Measurements from ENCODE around the gene EXTL2.
"Not testable (repeated sequence)": the region's sequence is repeated elsewhere in the genome, so short reads cannot be mapped to it uniquely, and the experiment has no call there.

The EXTL2 gene

GRCh38 chr1:100894603-100895539 lies at the start of gene EXTL2:
Gene EXTL2, minus strand, starts transcription at chr1:100894842. Its CDS starts 6,085 bp downstream, at chr1:100888757.
- H3K4me3 ChIP-seq (ENCODE audit: low read depth, low read length), result peak within 1 kb of the TSS; percentile 97
- peak; percentile 91 for DNase-seq (ENCODE audit: low read depth)
- no peak for TF ChIP-seq CTCF (IDR thresholded peaks at IDR 0.05; ENCODE audit: control insufficient read depth, extremely low read depth, insufficient read depth)

GRCh38 chr1:100943533-100943932 lies 48.9 kb upstream of the EXTL2 start:
- no peak for DNase-seq (ENCODE audit: low read depth)
- no peak for TF ChIP-seq CTCF (IDR thresholded peaks at IDR 0.05; ENCODE audit: control insufficient read depth, extremely low read depth, insufficient read depth)
- H3K4me3 ChIP-seq (ENCODE audit: low read depth, low read length), result no peak overlapping the region

GRCh38 chr1:100942304-100943046 lies 47.8 kb upstream of the EXTL2 start:
- no peak overlapping the region for H3K4me3 ChIP-seq (ENCODE audit: low read depth, low read length)
- no peak for DNase-seq (ENCODE audit: low read depth)
- no peak for TF ChIP-seq CTCF (IDR thresholded peaks at IDR 0.05; ENCODE audit: control insufficient read depth, extremely low read depth, insufficient read depth)

- DNase-seq (ENCODE audit: low read depth), result no peak
- no peak for TF ChIP-seq CTCF (IDR thresholded peaks at IDR 0.05; ENCODE audit: control insufficient read depth, extremely low read depth, insufficient read depth)
- H3K4me3 ChIP-seq (ENCODE audit: low read depth, low read length), result no peak overlapping the region
Observed at GRCh38 chr1:100941580-100942216, 47.1 kb upstream of the EXTL2 start.

GRCh38 chr1:100941098-100941527 lies 46.5 kb upstream of the EXTL2 start:
- no peak for TF ChIP-seq CTCF (IDR thresholded peaks at IDR 0.05; ENCODE audit: control insufficient read depth, extremely low read depth, insufficient read depth)
- DNase-seq (ENCODE audit: low read depth), result no peak

GRCh38 chr1:100936194-100936967 lies 41.7 kb upstream of the EXTL2 start:
- no peak for DNase-seq (ENCODE audit: low read depth)
- TF ChIP-seq CTCF (IDR thresholded peaks at IDR 0.05; ENCODE audit: control insufficient read depth, extremely low read depth, insufficient read depth), result no peak

More at GRCh38 chr1:100941098-100941527, 46.5 kb upstream of the EXTL2 start:
- no peak overlapping the region for H3K4me3 ChIP-seq (ENCODE audit: low read depth, low read length)

GRCh38 chr1:100933555-100933954 lies 38.9 kb upstream of the EXTL2 start:
- not testable (repeated sequence) for H3K4me3 ChIP-seq (ENCODE audit: low read depth, low read length); DNase-seq (ENCODE audit: low read depth)

More at GRCh38 chr1:100936194-100936967, 41.7 kb upstream of the EXTL2 start:
- H3K4me3 ChIP-seq (ENCODE audit: low read depth, low read length), result no peak overlapping the region

All from LNCaP clone FGC (cell line).